Thymus (tissue), 11 donors: ENCODE measurements around the gene CRTC2. TPM values are rescaled to one million over a fixed set of nuclear protein-coding genes. Genes with fewer than 3 reads are reported as not detected.
A peak's percentile ranks its signal among the peaks of the same experiment; 100 is the strongest.

ENCODE experiments used
- DNase-seq, 9 donors: peaks; one replicate each; pipeline ENCODE4 v3.0.0-alpha.2; 2013; ENCODE audit warnings: low spot score in 9 of 9, low read depth in 6 of 9, missing footprints in 1 of 9
- H3K27ac ChIP-seq, 2 donors: one replicate each; pipeline ENCODE4 v1.5.1; 2013; ENCODE audit warnings: control low read depth in 1 of 2, low read depth in 1 of 2, low read length in 1 of 2, mild to moderate bottlenecking in 1 of 2, moderate library complexity in 1 of 2
- H3K27me3 ChIP-seq, 2 donors: one replicate each; pipeline ENCODE4 v1.5.1; 2013; ENCODE audit warnings: low read length in 1 of 2; ENCODE audit not compliant: control insufficient read depth in 2 of 2, insufficient read depth in 1 of 2
- H3K36me3 ChIP-seq, 2 donors: one replicate each; pipeline ENCODE4 v1.5.1; 2013; ENCODE audit warnings: low read length in 1 of 2, mild to moderate bottlenecking in 1 of 2, moderate library complexity in 1 of 2; ENCODE audit not compliant: control insufficient read depth in 2 of 2, insufficient read depth in 2 of 2
- H3K4me1 ChIP-seq, 2 donors: one replicate each; pipeline ENCODE4 v1.5.1; 2013; ENCODE audit warnings: low read length in 2 of 2; ENCODE audit not compliant: control insufficient read depth in 2 of 2, insufficient read depth in 2 of 2
- H3K4me3 ChIP-seq, 2 donors: one replicate each; pipeline ENCODE4 v1.5.1; 2013; ENCODE audit warnings: low read length in 2 of 2, control low read depth in 1 of 2, mild to moderate bottlenecking in 1 of 2
- H3K9me3 ChIP-seq, 2 donors: one replicate each; pipeline ENCODE4 v1.5.1; 2013; ENCODE audit warnings: low read length in 1 of 2, mild to moderate bottlenecking in 1 of 2; ENCODE audit not compliant: control insufficient read depth in 2 of 2, insufficient read depth in 1 of 2
- WGBS: extraction: QIAGEN DNeasy Blood & Tissue Kit; methylation state at CpG from one replicate; pipeline ENCODE4 v1.1.7; 2013; 5-methylcytosine and 5-hydroxymethylcytosine counted together
- polyA plus RNA-seq: library from polyadenylated mRNA; stranded (reverse); fragments of 200-250 nt; gene quantifications from one replicate; pipeline ENCODE4 v1.2.3, GENCODE V29; 2013
- total RNA-seq: library from RNA; stranded (reverse); fragments of 120-200 nt; gene quantifications from one replicate; pipeline ENCODE4 v1.2.4, GENCODE V29; 2013
- donor health status: healthy.

Gene CRTC2
- total and polyA plus RNA-seq, 2 donors = 9.8 to 70.5 TPM

DNA sequence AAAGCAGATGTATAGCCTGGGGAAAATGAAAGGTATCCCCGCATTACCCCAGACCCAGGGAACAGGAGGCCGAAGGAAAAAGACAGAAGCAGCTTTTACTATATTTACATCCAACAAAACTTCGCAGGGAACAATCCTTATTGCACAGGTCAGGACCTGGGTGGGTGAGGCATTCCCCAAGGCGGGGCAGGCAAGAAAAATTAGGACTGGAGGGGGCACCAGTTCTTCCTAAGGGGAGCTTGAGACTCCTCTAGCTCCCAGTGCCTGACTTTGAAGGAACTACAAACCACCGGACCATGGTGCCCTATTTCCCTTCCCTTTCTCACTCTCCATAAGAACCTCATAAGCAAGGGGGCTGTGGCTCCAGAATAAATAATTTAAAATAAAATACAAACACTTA lies 29.0 kb downstream of the CRTC2 start:
- Histone ChIP-seq H3K4me3 (no peak overlapping the region), H3K4me1 (peaks cover 0 to 2% of the 10 kb centered on the region in 2 donors), H3K9me3 (no peaks in the 10 kb centered on the region), H3K27ac (no peak overlapping the region), H3K36me3 (peaks cover 41 to 52% of the 10 kb centered on the region in 2 donors), H3K27me3 (no peaks in the 10 kb centered on the region)
- 93% methylated on average over 5 of the region's 5 CpGs for WGBS
- no peak for DNase-seq

DNA sequence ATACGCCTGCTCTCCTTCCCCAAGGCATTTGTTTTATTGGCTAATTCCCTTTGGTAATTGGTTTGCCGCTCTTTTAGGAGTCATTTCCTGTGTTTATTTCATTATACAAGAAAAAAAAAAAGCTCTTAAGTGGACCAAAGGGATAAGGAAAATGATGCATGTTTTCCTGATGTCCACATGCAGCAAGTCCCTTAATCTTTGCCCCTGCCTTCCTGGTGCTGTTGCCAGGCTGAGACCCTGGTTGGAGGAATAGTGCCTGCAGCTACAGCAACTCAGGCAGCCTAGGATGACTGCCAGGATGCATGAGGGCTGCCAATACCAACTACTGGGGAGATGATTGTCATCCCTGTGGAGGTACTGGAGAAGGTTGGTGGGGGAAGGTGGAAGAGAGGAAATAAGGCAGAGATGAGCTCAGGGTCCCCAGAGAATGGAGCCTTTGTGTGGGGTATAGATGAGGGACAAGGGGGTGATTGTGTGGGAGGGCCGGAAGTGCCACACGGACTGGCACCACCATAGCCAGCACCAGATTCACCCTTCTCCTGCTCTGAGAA lies 29.5 kb downstream of the CRTC2 start:
- Histone ChIP-seq H3K9me3 (no peaks in the 10 kb centered on the region), H3K27ac (no peak overlapping the region), H3K36me3 (peaks cover 35 to 48% of the 10 kb centered on the region in 2 donors), H3K4me3 (no peak overlapping the region), H3K27me3 (no peaks in the 10 kb centered on the region), H3K4me1 (peaks cover 2 to 7% of the 10 kb centered on the region in 2 donors)
- no peak for DNase-seq
- 95% methylated on average over 4 of the region's 4 CpGs for WGBS

DNA sequence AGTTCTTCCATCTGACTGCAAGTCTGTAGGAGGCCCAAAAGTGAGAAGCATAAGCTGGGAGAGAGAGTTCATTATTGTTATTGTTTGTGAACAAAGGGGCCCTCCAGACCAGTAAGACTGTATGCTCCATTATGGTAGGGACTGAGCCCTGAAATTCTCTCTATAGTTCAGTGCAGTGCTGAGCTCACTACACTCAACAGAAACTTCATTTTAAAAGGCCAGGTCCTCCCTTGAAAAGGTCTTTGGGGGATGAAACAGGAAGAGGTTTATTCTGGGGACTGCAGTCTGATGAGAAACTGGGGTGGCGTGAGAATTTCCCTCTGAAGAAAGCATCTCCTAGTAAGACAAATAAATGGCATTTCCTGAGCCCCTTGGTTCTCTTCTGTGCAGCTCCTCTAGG lies 30.2 kb downstream of the CRTC2 start:
- WGBS = 98% methylated on average over 1 of the region's 1 CpG
- Histone ChIP-seq H3K27ac (no peak overlapping the region), H3K9me3 (no peaks in the 10 kb centered on the region), H3K36me3 (peaks cover 29 to 42% of the 10 kb centered on the region in 2 donors), H3K4me1 (peaks cover 2 to 9% of the 10 kb centered on the region in 2 donors), H3K4me3 (no peak overlapping the region), H3K27me3 (no peaks in the 10 kb centered on the region)
- no peak for DNase-seq

DNA sequence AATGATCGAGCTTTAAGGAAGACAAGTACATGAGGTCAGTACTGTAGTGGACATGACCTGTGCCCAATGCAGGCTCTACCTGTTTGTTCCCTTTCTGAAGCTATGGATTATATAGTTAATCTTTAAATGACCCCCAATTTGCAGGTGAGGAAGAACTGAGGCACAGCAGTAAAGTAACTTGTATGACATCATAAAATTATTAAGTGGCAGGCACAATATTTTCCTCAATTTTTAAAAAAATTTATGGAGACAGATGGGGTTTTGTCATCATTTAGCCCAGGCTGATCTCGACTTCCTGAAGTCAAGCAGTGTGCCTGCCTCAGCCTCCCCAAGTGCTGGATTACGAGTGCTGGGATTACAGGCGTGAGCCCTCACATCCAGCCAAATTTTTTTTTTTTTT lies 32.0 kb downstream of the CRTC2 start:
- Histone ChIP-seq H3K36me3 (peaks cover 15 to 28% of the 10 kb centered on the region in 2 donors), H3K9me3 (no peaks in the 10 kb centered on the region)
- WGBS = 96% methylated on average over 4 of the region's 4 CpGs

DNA sequence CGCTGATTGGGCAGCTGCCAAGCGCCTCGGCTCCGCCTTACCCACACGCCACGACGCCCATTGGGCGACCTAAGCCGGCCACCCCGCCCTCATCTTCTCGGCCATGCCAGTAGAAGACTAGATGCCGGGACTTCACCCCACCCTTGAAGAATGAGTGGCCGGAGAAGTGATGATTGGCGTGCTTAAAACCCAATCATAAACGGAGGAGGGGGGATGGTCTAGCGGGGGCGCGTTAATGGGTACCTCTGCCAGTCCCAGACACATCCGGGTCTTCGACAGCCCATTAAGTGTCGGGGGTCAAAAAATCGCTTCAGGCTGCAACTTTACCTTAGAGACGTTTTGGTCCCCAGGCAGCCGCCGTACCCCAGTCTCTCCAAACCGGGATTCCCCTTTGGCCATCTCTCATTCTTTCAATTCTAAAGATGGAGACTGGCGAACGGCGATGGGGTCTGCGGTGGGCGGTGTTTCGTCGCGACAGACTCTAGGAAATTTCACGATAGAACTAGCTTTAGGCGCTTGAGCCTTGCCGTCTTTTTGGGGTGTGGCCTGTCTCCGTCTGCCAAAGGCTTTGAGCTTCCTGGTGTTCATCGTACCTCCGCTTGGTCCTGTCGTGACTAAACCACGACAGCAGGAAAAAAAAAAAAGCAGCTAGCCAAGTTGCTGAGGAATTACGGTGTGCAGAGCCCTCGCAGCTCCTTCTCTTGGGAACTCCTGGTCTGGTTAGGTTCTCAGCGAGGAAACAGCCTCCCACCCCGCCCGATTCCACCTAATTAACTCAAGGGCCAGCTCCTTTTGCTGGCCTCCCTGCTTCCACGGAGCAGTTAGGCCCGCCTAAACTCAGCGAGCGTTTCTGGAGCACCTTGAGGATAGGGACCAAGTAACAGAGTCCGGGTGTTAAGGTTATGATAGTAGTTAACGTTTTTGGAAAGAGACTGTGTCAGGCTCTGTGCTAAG lies 35.2 kb downstream of the CRTC2 start, which contains the start of gene GATAD2B:
Gene GATAD2B, minus strand, starts transcription at position 1 of the 954 bp plus-strand sequence. CDS start 94,625 bp downstream, outside the sequence.
- H3K36me3 ChIP-seq = peaks cover 0 to 12% of the 10 kb centered on the region in 2 donors
- peak within 1 kb of the TSS; percentile 83 to 89 for H3K4me3 ChIP-seq
- peak within 1 kb of the TSS; percentile 97 to 98 for H3K27ac ChIP-seq
- no peaks in the 10 kb centered on the region for H3K27me3 ChIP-seq
- no peaks in the 10 kb centered on the region for H3K9me3 ChIP-seq
- WGBS = under 1% methylated on average over 53 of the region's 53 CpGs
- peak; percentile 99 to 100 (median 100) for DNase-seq
- H3K4me1 ChIP-seq = peaks cover 28 to 36% of the 10 kb centered on the region in 2 donors

More for the DNA sequence above, 32.0 kb downstream of the CRTC2 start:
- no peak overlapping the region for H3K4me3 ChIP-seq
- no peak overlapping the region for H3K27ac ChIP-seq
- no peak for DNase-seq
- H3K4me1 ChIP-seq = peaks cover 5 to 14% of the 10 kb centered on the region in 2 donors
- no peaks in the 10 kb centered on the region for H3K27me3 ChIP-seq

DNA sequence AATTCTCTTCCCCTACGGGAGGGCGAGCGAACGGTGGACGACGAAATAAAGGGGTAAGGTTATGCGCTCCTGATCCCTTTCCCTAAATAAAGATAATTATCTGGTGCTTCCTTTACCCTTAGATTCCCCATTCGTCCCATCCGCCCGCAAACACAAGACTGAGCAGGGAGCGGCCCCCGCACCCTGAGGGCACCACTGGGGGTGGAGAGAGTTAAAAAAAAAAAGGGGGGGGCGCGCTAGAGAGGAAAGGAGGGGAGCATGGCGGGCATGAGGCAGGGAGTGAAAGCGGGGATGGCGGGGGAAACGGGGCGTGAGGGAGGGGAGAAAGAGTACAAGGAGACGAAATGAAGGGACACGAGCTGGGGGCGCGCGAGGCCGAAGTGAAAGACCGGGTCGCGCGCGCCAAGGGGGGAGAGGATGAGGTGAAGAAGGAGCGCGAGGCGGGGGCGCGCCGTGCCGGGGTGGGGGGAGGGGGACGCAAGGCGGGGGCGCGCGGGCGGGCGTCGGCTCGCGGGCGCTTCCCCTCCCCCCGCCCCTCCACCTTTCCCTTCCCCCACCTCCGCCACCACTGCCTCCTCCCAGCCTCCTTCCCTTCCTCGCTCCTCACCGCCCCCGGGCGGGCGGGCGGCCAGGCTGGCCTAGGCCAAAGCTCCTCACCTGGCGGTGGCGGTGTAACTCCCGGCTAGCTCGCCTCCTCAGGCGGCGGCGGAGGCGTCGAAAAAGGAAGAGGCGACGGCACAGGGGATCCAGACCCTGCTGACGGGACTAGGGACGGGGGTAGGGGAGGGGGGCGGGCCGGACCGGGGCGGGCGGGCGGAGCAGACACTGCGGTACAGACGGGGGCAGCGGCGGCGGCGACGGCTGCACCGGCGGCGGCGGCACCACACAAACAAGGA lies 36.1 kb downstream of the CRTC2 start:
- Histone ChIP-seq H3K4me3 (peak overlapping the region; percentile 83 to 89), H3K27me3 (no peaks in the 10 kb centered on the region), H3K27ac (peak overlapping the region; percentile 97 to 98), H3K4me1 (peaks cover 28 to 36% of the 10 kb centered on the region in 2 donors), H3K9me3 (no peaks in the 10 kb centered on the region), H3K36me3 (peaks cover 3 to 17% of the 10 kb centered on the region in 2 donors)
- peak in 7 of 9 donors; percentile 27 to 90 (median 73) for DNase-seq
- WGBS = under 1% methylated on average over 83 of the region's 86 CpGs

DNA sequence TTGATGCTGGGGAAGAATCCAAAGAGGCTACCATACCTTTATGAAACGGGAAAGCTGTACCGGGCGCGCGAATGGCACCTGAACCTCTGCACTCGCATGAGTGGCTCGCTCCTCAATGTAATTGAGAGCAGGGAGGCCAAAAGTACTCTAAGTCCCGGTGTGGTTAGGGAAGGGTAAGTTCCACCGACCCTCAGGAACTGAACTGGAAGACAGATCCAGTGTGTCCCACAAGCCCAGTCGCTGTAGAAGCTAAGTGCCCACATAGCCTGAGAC lies 36.7 kb downstream of the CRTC2 start:
- WGBS = 4% methylated on average over 10 of the region's 10 CpGs
- Histone ChIP-seq H3K27me3 (no peaks in the 10 kb centered on the region), H3K4me3 (peak overlapping the region; percentile 83 to 89), H3K4me1 (peaks cover 28 to 36% of the 10 kb centered on the region in 2 donors), H3K27ac (peak overlapping the region; percentile 81 to 97), H3K9me3 (no peaks in the 10 kb centered on the region), H3K36me3 (peaks cover 3 to 17% of the 10 kb centered on the region in 2 donors)
- peak in 1 of 9 donors; percentile 8 for DNase-seq

DNA sequence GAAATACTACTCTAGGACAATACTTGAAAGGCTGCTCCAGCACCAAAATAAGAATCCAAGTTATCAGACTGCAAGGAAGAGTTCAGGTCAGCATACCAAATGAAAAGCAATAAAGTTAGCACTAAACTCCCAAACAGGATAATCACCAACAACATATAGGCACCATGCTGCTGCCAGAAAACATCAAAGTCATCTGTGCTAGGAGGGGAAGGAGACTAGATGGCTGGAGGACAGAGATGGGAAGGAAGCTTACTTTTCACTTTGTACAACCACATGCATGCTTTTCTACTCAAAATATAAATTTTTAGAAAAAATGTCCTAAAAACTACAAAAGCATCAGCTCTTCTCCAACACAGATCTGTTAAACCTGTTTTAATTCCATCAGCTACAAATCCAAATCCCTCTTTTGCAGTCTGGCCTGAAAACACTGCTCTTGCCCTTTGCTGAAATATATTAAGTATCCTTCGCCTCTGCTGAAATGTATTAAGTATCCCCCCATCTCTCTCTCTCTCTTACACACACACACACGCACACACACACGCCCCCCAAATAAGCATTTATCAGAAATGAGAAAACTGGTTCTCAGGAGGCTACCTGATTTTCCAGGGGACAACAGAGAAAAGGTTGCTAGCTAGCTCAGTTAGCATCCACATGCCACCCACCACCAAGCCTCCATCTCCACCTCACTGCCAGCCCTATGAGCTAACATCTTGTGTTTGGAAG lies 37.2 kb downstream of the CRTC2 start:
- Histone ChIP-seq H3K27me3 (no peaks in the 10 kb centered on the region), H3K36me3 (peaks cover 3 to 19% of the 10 kb centered on the region in 2 donors), H3K27ac (peak overlapping the region; percentile 60 to 97), H3K4me3 (peak overlapping the region; percentile 83 to 89), H3K9me3 (no peaks in the 10 kb centered on the region), H3K4me1 (peaks cover 28 to 36% of the 10 kb centered on the region in 2 donors)
- peak in 2 of 9 donors; percentile 9 to 16 for DNase-seq
- WGBS = 42% methylated on average over 3 of the region's 3 CpGs
